Measurements from ENCODE around the gene HLA-DMB.
A peak's percentile ranks its signal among the peaks of the same experiment; 100 is the strongest.

HLA-DMB gene

GRCh38 chr6:32971581-32972352 is 30.9 kb upstream of the HLA-DMB start:
- DNase-seq, result peak; percentile 100

- no peak for DNase-seq
Measured at GRCh38 chr6:32971242-32971580, 30.4 kb upstream of the HLA-DMB start.

- DNase-seq, result peak; percentile 86 to 90
Measured at GRCh38 chr6:32970413-32971241, 29.8 kb upstream of the HLA-DMB start.

GRCh38 chr6:32969685-32970412 is 29.0 kb upstream of the HLA-DMB start:
- DNase-seq, result peak; percentile 75 to 80

GRCh38 chr6:32968867-32969684 is 28.2 kb upstream of the HLA-DMB start:
- peak; percentile 75 to 87 for DNase-seq

GRCh38 chr6:32968093-32968866 is 27.5 kb upstream of the HLA-DMB start, which contains the start of gene BRD2:
TSS of gene BRD2 (plus strand) at chr6:32968594. CDS start at chr6:32972899, 4,305 bp downstream.
- DNase-seq, result peak; percentile 97

- DNase-seq, result peak; percentile 47 to 54
Measured at GRCh38 chr6:32967151-32968091, 26.6 kb upstream of the HLA-DMB start.

GRCh38 chr6:32964776-32965175 is 23.9 kb upstream of the HLA-DMB start:
- DNase-seq, result no peak

- peak in 1 of 2 donors; percentile 46 for DNase-seq
Measured at GRCh38 chr6:32963866-32964265, 23.0 kb upstream of the HLA-DMB start.

GRCh38 chr6:32962213-32962826 is 21.5 kb upstream of the HLA-DMB start:
- DNase-seq, result no peak

- no peak for DNase-seq
Measured at GRCh38 chr6:32960563-32960962, 19.7 kb upstream of the HLA-DMB start.

GRCh38 chr6:32956176-32956575 is 15.3 kb upstream of the HLA-DMB start:
- no peak for DNase-seq

GRCh38 chr6:32954986-32955802 is 14.4 kb upstream of the HLA-DMB start:
- DNase-seq, result no peak

- DNase-seq, result no peak
Measured at GRCh38 chr6:32954267-32954666, 13.4 kb upstream of the HLA-DMB start.

- no peak for DNase-seq
Measured at GRCh38 chr6:32953775-32954174, 12.9 kb upstream of the HLA-DMB start.

GRCh38 chr6:32952817-32953739 is 12.2 kb upstream of the HLA-DMB start, which contains the start of gene HLA-DMA:
TSS of gene HLA-DMA (minus strand) at chr6:32953097. CDS start at chr6:32953036, 61 bp downstream.
- DNase-seq, result peak; percentile 99 to 100

GRCh38 chr6:32950449-32950848 is 9.6 kb upstream of the HLA-DMB start:
- no peak for DNase-seq

- DNase-seq, result no peak
Measured at GRCh38 chr6:32950010-32950409, 9.2 kb upstream of the HLA-DMB start.

All from inflammatory macrophage (primary cell).